ENCODE results near the gene SNTA1.

DNA sequence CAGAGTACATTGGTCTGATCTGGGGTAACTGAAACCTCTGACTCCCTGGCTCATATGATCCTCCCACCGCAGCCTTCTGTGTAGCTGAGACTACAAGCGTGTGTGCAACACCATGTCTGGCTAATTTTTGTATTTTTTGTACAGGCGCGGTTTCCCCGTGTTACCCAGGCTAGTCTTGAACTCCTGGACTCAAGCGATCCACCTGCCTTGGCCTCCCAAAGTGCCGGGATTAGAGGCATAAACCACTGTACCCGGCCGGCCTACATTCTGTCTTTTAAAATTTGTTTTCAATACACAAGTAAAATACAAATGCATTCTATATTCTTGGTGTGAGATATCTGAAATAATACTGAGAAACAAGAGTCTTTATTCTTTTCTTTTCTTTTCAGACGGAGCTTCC, 44.6 kb upstream of the SNTA1 start:
- TF ChIP-seq, protein P1, sequence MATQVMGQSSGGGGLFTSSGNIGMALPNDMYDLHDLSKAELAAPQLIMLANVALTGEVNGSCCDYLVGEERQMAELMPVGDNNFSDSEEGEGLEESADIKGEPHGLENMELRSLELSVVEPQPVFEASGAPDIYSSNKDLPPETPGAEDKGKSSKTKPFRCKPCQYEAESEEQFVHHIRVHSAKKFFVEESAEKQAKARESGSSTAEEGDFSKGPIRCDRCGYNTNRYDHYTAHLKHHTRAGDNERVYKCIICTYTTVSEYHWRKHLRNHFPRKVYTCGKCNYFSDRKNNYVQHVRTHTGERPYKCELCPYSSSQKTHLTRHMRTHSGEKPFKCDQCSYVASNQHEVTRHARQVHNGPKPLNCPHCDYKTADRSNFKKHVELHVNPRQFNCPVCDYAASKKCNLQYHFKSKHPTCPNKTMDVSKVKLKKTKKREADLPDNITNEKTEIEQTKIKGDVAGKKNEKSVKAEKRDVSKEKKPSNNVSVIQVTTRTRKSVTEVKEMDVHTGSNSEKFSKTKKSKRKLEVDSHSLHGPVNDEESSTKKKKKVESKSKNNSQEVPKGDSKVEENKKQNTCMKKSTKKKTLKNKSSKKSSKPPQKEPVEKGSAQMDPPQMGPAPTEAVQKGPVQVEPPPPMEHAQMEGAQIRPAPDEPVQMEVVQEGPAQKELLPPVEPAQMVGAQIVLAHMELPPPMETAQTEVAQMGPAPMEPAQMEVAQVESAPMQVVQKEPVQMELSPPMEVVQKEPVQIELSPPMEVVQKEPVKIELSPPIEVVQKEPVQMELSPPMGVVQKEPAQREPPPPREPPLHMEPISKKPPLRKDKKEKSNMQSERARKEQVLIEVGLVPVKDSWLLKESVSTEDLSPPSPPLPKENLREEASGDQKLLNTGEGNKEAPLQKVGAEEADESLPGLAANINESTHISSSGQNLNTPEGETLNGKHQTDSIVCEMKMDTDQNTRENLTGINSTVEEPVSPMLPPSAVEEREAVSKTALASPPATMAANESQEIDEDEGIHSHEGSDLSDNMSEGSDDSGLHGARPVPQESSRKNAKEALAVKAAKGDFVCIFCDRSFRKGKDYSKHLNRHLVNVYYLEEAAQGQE (IDR thresholded peaks at IDR 0.05; ENCODE audit: unreplicated experiment), result no peak
- TF ChIP-seq, protein P2, sequence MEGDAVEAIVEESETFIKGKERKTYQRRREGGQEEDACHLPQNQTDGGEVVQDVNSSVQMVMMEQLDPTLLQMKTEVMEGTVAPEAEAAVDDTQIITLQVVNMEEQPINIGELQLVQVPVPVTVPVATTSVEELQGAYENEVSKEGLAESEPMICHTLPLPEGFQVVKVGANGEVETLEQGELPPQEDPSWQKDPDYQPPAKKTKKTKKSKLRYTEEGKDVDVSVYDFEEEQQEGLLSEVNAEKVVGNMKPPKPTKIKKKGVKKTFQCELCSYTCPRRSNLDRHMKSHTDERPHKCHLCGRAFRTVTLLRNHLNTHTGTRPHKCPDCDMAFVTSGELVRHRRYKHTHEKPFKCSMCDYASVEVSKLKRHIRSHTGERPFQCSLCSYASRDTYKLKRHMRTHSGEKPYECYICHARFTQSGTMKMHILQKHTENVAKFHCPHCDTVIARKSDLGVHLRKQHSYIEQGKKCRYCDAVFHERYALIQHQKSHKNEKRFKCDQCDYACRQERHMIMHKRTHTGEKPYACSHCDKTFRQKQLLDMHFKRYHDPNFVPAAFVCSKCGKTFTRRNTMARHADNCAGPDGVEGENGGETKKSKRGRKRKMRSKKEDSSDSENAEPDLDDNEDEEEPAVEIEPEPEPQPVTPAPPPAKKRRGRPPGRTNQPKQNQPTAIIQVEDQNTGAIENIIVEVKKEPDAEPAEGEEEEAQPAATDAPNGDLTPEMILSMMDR (conservative IDR thresholded peaks at IDR 0.05; ENCODE audit: low read depth in 2 of 2), result no peak
- no peak for TF ChIP-seq CREB1 (CRISPR knock-in tag; IDR thresholded peaks at IDR 0.05; ENCODE audit: low read depth)
- no peak for TF ChIP-seq POLR2AphosphoS5 (IDR thresholded peaks at IDR 0.05; ENCODE audit: low read depth)
- no peak for TF ChIP-seq EZH2 (IDR thresholded peaks at IDR 0.05; ENCODE audit: low read depth, unreplicated experiment)
- no peak for TF ChIP-seq EZH2phosphoT487 (IDR thresholded peaks at IDR 0.05; ENCODE audit: unreplicated experiment)
- no peak for TF ChIP-seq JUNB (IDR thresholded peaks at IDR 0.05; ENCODE audit: unreplicated experiment)
- no peak for TF ChIP-seq ZNF114 (CRISPR knock-in tag; IDR thresholded peaks at IDR 0.05)
- TF ChIP-seq, protein P3, sequence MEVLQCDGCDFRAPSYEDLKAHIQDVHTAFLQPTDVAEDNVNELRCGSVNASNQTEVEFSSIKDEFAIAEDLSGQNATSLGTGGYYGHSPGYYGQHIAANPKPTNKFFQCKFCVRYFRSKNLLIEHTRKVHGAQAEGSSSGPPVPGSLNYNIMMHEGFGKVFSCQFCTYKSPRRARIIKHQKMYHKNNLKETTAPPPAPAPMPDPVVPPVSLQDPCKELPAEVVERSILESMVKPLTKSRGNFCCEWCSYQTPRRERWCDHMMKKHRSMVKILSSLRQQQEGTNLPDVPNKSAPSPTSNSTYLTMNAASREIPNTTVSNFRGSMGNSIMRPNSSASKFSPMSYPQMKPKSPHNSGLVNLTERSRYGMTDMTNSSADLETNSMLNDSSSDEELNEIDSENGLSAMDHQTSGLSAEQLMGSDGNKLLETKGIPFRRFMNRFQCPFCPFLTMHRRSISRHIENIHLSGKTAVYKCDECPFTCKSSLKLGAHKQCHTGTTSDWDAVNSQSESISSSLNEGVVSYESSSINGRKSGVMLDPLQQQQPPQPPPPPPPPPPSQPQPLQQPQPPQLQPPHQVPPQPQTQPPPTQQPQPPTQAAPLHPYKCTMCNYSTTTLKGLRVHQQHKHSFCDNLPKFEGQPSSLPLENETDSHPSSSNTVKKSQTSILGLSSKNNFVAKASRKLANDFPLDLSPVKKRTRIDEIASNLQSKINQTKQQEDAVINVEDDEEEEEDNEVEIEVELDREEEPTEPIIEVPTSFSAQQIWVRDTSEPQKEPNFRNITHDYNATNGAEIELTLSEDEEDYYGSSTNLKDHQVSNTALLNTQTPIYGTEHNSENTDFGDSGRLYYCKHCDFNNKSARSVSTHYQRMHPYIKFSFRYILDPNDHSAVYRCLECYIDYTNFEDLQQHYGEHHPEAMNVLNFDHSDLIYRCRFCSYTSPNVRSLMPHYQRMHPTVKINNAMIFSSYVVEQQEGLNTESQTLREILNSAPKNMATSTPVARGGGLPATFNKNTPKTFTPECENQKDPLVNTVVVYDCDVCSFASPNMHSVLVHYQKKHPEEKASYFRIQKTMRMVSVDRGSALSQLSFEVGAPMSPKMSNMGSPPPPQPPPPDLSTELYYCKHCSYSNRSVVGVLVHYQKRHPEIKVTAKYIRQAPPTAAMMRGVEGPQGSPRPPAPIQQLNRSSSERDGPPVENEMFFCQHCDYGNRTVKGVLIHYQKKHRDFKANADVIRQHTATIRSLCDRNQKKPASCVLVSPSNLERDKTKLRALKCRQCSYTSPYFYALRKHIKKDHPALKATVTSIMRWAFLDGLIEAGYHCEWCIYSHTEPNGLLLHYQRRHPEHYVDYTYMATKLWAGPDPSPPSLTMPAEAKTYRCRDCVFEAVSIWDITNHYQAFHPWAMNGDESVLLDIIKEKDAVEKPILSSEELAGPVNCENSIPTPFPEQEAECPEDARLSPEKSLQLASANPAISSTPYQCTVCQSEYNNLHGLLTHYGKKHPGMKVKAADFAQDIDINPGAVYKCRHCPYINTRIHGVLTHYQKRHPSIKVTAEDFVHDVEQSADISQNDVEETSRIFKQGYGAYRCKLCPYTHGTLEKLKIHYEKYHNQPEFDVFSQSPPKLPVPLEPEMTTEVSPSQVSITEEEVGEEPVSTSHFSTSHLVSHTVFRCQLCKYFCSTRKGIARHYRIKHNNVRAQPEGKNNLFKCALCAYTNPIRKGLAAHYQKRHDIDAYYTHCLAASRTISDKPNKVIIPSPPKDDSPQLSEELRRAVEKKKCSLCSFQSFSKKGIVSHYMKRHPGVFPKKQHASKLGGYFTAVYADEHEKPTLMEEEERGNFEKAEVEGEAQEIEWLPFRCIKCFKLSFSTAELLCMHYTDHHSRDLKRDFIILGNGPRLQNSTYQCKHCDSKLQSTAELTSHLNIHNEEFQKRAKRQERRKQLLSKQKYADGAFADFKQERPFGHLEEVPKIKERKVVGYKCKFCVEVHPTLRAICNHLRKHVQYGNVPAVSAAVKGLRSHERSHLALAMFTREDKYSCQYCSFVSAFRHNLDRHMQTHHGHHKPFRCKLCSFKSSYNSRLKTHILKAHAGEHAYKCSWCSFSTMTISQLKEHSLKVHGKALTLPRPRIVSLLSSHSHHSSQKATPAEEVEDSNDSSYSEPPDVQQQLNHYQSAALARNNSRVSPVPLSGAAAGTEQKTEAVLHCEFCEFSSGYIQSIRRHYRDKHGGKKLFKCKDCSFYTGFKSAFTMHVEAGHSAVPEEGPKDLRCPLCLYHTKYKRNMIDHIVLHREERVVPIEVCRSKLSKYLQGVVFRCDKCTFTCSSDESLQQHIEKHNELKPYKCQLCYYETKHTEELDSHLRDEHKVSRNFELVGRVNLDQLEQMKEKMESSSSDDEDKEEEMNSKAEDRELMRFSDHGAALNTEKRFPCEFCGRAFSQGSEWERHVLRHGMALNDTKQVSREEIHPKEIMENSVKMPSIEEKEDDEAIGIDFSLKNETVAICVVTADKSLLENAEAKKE (CRISPR knock-in tag; IDR thresholded peaks at IDR 0.05), result no peak

All from GM23338 (cell line).